Nephron progenitor cell (in vitro differentiated cells): ENCODE measurements around the gene PARP1.
A peak's percentile ranks its signal among the peaks of the same experiment; 100 is the strongest.

Source experiments
- DNase-seq: peaks from one replicate; pipeline ENCODE4 v3.0.0; 2021
- H3K27ac Mint-ChIP-seq: 2 replicates; pipeline ENCODE4 v1.8.0; 2021; ENCODE audit warnings: mild to moderate bottlenecking, moderate library complexity, mixed read lengths
- H3K27me3 Mint-ChIP-seq: 2 replicates; pipeline ENCODE4 v1.8.0; 2021; ENCODE audit warnings: mild to moderate bottlenecking, low read depth, mixed read lengths; ENCODE audit not compliant: poor library complexity
- H3K36me3 Mint-ChIP-seq: 2 replicates; pipeline ENCODE4 v1.8.0; 2021; ENCODE audit warnings: low read depth, mixed read lengths
- H3K4me1 Mint-ChIP-seq: 2 replicates; pipeline ENCODE4 v1.8.0; 2021; ENCODE audit warnings: mixed read lengths
- H3K4me3 Mint-ChIP-seq: 2 replicates; pipeline ENCODE4 v1.8.0; 2021; ENCODE audit warnings: mild to moderate bottlenecking, moderate library complexity, mixed read lengths
- H3K9me3 Mint-ChIP-seq: 2 replicates; pipeline ENCODE4 v1.8.0; 2021; ENCODE audit warnings: mild to moderate bottlenecking, moderate library complexity, mixed read lengths
- CTCF ChIP-seq: fragments of 200-600 bp; sonication (generic); IDR thresholded peaks from 2 replicates; pipeline ENCODE4 v1.5.0; 2021; ENCODE audit warnings: antibody characterized with exemption

Gene PARP1

GRCh38 chr1:226365831-226366231, 42.1 kb downstream of the PARP1 start:
- peaks cover 90% of the 10 kb centered on the region for H3K36me3 Mint-ChIP-seq
- no peaks in the 10 kb centered on the region for H3K9me3 Mint-ChIP-seq
- no peak overlapping the region for H3K4me3 Mint-ChIP-seq
- no peak for DNase-seq
- no peak overlapping the region for H3K27ac Mint-ChIP-seq
- TF ChIP-seq CTCF = no peak
- H3K27me3 Mint-ChIP-seq = no peaks in the 10 kb centered on the region
- peaks cover 24% of the 10 kb centered on the region for H3K4me1 Mint-ChIP-seq

GRCh38 chr1:226364901-226365565, 42.9 kb downstream of the PARP1 start:
- H3K27ac Mint-ChIP-seq = no peak overlapping the region

DNA sequence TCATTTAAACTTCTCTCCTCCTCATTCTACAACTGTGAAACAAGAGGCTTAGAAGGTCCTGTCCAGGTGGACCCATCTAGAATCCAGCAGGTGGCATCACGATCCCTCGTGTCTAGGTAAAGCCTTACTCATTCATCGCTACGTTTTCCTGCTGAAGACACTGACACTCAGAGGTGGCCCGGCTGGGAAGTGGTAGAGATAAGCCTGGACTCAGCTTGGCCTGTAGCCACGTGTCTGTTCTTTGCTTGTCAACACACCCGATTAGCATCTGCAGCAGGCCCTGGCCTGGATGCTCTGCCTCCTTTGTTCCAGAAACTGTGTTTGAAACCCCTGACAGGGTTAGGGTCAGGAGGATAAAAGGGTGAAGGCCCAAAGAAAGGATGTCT, 43.4 kb downstream of the PARP1 start:
- DNase-seq = no peak
- Mint-ChIP-seq H3K27me3 (no peaks in the 10 kb centered on the region), H3K36me3 (peaks cover 89% of the 10 kb centered on the region), H3K9me3 (no peaks in the 10 kb centered on the region), H3K27ac (no peak overlapping the region), H3K4me3 (no peak overlapping the region), H3K4me1 (peaks cover 24% of the 10 kb centered on the region)
- no peak for TF ChIP-seq CTCF

More at GRCh38 chr1:226364901-226365565, 42.9 kb downstream of the PARP1 start:
- Mint-ChIP-seq H3K4me3 (no peak overlapping the region), H3K4me1 (peaks cover 24% of the 10 kb centered on the region), H3K27me3 (no peaks in the 10 kb centered on the region), H3K36me3 (peaks cover 90% of the 10 kb centered on the region), H3K9me3 (no peaks in the 10 kb centered on the region)
- TF ChIP-seq CTCF = no peak
- no peak for DNase-seq

GRCh38 chr1:226363801-226364513, 43.9 kb downstream of the PARP1 start:
- H3K4me1 Mint-ChIP-seq = peaks cover 24% of the 10 kb centered on the region
- no peak for DNase-seq
- no peak overlapping the region for H3K4me3 Mint-ChIP-seq
- peak overlapping the region; percentile 85 for H3K27ac Mint-ChIP-seq
- peaks cover 92% of the 10 kb centered on the region for H3K36me3 Mint-ChIP-seq
- TF ChIP-seq CTCF = no peak
- no peaks in the 10 kb centered on the region for H3K27me3 Mint-ChIP-seq
- H3K9me3 Mint-ChIP-seq = no peaks in the 10 kb centered on the region

DNA sequence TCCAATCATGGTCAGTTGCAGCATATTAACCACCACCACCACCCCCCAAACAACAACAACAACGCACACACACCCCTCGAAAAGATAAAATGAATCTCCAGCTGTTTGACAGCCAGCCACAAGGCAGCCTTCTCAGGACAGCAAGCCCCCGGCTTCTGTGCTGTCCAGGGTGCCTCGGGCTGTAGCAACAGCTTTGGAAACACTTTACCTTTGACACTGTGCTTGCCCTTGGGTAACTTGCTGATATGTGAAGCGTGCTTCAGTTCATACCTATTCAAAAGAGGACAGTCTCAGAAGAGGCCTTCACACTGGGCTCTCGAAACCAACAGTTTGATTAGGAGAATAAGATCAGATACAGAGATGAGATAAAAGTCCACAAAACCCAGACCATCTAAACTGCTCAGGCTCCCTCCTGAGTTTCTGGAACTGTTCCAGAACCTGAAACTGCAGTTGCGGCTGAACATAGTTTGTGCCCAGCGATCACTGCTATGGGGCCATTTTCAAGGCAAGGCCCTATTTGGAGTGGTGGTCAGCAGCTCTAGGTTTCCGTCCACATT, 44.9 kb downstream of the PARP1 start:
- H3K4me3 Mint-ChIP-seq = no peak overlapping the region
- TF ChIP-seq CTCF = no peak
- peak overlapping the region; percentile 95 for H3K27ac Mint-ChIP-seq
- peaks cover 24% of the 10 kb centered on the region for H3K4me1 Mint-ChIP-seq
- DNase-seq = no peak
- H3K36me3 Mint-ChIP-seq = peaks cover 95% of the 10 kb centered on the region
- H3K9me3 Mint-ChIP-seq = no peaks in the 10 kb centered on the region
- H3K27me3 Mint-ChIP-seq = no peaks in the 10 kb centered on the region
